ENCODE results near the gene MOB1A. TPM values are rescaled to one million over a fixed set of nuclear protein-coding genes. Genes with fewer than 3 reads are reported as not detected.

MOB1A gene
- total and polyA plus RNA-seq, 10 of the 15 experiments (the other 5 are each of a cell fraction or from before 2014, with no cell fraction given): 41.2 to 232 (median 172) TPM

DNA sequence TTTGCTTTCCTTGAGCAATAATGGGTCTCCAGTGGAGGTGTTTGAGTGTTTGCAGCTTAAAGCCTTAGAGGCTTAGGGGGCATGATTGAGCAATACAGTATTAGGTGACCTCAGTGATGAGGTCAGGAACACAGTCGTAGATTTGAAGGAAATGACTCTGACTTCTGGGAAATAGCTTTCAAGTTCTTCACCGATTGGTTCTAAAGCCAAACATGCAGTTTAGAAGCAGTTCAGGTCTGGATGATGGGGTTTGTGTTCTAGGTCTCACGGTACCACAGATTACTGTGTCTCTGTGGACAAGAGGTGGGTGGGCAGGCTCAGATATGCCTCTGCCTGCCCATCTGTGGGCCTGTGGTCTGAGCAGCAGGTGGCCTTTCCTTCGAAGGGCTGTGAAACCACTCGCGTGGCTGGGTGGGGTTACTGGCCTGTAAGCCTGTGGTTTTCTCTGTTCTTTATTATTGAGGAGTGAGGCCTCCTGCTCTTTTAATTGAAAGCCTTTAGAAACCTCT, 27.6 kb upstream of the MOB1A start (continued):
- no peak for TF ChIP-seq HDAC2 (IDR thresholded peaks at IDR 0.05)
- no peak for TF ChIP-seq E2F8 (IDR thresholded peaks at IDR 0.05; ENCODE audit: low read depth, partially characterized antibody)
- peak; percentile 75 to 84 for TF ChIP-seq BHLHE40 (IDR thresholded peaks at IDR 0.05; ENCODE audit: borderline replicate concordance in 1 of 2, low read depth in 2 of 2, low read length in 1 of 2)
- no peak for TF ChIP-seq KLF5 (IDR thresholded peaks at IDR 0.05; ENCODE audit: partially characterized antibody)
- TF ChIP-seq JUND (IDR thresholded peaks at IDR 0.05; ENCODE audit: low read depth, low read length): no peak
- TF ChIP-seq NRF1 (conservative IDR thresholded peaks at IDR 0.05; ENCODE audit: low read depth, low read length): no peak
- TF ChIP-seq IRF4 (IDR thresholded peaks at IDR 0.05; ENCODE audit: low read depth, low read length): no peak
- TF ChIP-seq TCF7 (IDR thresholded peaks at IDR 0.05; ENCODE audit: borderline replicate concordance): no peak
- TF ChIP-seq, protein P1, sequence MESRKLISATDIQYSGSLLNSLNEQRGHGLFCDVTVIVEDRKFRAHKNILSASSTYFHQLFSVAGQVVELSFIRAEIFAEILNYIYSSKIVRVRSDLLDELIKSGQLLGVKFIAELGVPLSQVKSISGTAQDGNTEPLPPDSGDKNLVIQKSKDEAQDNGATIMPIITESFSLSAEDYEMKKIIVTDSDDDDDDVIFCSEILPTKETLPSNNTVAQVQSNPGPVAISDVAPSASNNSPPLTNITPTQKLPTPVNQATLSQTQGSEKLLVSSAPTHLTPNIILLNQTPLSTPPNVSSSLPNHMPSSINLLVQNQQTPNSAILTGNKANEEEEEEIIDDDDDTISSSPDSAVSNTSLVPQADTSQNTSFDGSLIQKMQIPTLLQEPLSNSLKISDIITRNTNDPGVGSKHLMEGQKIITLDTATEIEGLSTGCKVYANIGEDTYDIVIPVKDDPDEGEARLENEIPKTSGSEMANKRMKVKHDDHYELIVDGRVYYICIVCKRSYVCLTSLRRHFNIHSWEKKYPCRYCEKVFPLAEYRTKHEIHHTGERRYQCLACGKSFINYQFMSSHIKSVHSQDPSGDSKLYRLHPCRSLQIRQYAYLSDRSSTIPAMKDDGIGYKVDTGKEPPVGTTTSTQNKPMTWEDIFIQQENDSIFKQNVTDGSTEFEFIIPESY (IDR thresholded peaks at IDR 0.05): no peak
- no peak for TF ChIP-seq SRF (IDR thresholded peaks at IDR 0.05; ENCODE audit: low read depth in 2 of 2, low read length in 2 of 2)
- peak; percentile 60; the same call in 1 of the 2 replicates for TF ChIP-seq DPF2 (IDR thresholded peaks at IDR 0.05)
- TF ChIP-seq BCLAF1 (IDR thresholded peaks at IDR 0.05): no peak
- no peak for TF ChIP-seq YBX1 (IDR thresholded peaks at IDR 0.05)
- 0 out of 2 replicates have a peak, but pooled peaks have one; percentile 37 for TF ChIP-seq JUNB (IDR thresholded peaks at IDR 0.05)
- no peak for TF ChIP-seq CHD2 (IDR thresholded peaks at IDR 0.05; ENCODE audit: borderline replicate concordance, low read depth, low read length)
- no peak for TF ChIP-seq POU2F2 (IDR thresholded peaks at IDR 0.05; ENCODE audit: borderline replicate concordance, low read depth, low read length)
- TF ChIP-seq, protein P2, sequence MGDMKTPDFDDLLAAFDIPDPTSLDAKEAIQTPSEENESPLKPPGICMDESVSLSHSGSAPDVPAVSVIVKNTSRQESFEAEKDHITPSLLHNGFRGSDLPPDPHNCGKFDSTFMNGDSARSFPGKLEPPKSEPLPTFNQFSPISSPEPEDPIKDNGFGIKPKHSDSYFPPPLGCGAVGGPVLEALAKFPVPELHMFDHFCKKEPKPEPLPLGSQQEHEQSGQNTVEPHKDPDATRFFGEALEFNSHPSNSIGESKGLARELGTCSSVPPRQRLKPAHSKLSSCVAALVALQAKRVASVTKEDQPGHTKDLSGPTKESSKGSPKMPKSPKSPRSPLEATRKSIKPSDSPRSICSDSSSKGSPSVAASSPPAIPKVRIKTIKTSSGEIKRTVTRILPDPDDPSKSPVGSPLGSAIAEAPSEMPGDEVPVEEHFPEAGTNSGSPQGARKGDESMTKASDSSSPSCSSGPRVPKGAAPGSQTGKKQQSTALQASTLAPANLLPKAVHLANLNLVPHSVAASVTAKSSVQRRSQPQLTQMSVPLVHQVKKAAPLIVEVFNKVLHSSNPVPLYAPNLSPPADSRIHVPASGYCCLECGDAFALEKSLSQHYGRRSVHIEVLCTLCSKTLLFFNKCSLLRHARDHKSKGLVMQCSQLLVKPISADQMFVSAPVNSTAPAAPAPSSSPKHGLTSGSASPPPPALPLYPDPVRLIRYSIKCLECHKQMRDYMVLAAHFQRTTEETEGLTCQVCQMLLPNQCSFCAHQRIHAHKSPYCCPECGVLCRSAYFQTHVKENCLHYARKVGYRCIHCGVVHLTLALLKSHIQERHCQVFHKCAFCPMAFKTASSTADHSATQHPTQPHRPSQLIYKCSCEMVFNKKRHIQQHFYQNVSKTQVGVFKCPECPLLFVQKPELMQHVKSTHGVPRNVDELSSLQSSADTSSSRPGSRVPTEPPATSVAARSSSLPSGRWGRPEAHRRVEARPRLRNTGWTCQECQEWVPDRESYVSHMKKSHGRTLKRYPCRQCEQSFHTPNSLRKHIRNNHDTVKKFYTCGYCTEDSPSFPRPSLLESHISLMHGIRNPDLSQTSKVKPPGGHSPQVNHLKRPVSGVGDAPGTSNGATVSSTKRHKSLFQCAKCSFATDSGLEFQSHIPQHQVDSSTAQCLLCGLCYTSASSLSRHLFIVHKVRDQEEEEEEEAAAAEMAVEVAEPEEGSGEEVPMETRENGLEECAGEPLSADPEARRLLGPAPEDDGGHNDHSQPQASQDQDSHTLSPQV (IDR thresholded peaks at IDR 0.05): no peak
- TF ChIP-seq BMI1 (IDR thresholded peaks at IDR 0.05; ENCODE audit: borderline replicate concordance): no peak
- no peak for TF ChIP-seq NFYB (IDR thresholded peaks at IDR 0.05; ENCODE audit: insufficient read depth, low read depth, low read length)
- no peak for TF ChIP-seq ZNF274 (IDR thresholded peaks at IDR 0.05; ENCODE audit: insufficient read depth, insufficient read length)

Data from GM12878 (cell line).